ENCODE measurements around the gene ERVFRD-1.
"Not testable (repeated sequence)": the region's sequence is repeated elsewhere in the genome, so short reads cannot be mapped to it uniquely, and the experiment has no call there.

ERVFRD-1 gene

GRCh38 chr6:11092668-11093375 lies 18.7 kb downstream of the ERVFRD-1 start:
- DNase-seq (ENCODE audit: low read depth) = peak; percentile 56
- TF ChIP-seq CTCF (conservative IDR thresholded peaks at IDR 0.05; ENCODE audit: low read depth, low read length) = no peak
- peak overlapping the region; percentile 100 for H3K4me3 ChIP-seq (ENCODE audit: low read depth, low read length)

DNA sequence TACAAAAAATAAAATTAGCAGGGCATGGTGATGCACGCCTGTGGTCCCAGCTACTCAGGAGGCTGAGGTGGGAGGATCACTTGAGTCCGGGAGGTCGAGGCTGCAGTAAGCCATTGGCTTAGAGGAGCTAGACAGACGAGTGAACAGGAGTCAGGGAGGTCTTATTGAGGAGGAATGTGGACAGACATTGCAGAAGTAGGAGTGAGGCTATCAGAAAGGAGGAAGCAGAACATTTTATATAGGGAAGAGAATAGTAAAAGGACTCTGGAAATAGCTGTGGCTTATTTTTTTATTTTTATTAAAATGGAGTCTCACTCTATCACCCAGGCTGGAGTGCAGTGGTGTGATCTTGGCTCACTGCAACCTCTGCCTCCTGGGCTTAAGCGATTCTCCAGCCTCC lies 20.4 kb downstream of the ERVFRD-1 start:
- not testable (repeated sequence) for DNase-seq (ENCODE audit: low read depth); H3K4me3 ChIP-seq (ENCODE audit: low read depth, low read length)

DNA sequence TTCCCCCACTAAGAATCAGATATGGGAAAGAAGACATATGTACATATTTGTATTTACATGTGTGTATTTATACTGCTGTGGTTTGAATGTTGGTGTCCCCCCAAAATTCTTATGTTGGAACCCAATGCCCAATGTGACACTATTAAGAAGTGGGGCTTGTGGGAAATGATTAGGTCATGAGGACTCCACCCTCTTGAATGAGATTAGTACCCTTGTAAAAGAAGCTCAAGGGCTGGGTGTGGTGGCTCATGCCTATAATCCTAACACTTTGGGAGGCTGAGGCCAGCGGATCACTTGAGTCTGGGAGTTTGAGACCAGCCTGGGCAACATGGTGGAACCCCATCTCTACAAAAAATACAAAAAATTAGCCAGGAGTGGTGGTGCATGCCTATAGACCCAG lies 21.8 kb downstream of the ERVFRD-1 start:
- no peak for DNase-seq (ENCODE audit: low read depth)
- H3K4me3 ChIP-seq (ENCODE audit: low read depth, low read length) = no peak overlapping the region
- no peak for TF ChIP-seq CTCF (conservative IDR thresholded peaks at IDR 0.05; ENCODE audit: low read depth, low read length)

GRCh38 chr6:11087141-11087812 lies 24.2 kb downstream of the ERVFRD-1 start:
- not testable (repeated sequence) for DNase-seq (ENCODE audit: low read depth); H3K4me3 ChIP-seq (ENCODE audit: low read depth, low read length)

DNA sequence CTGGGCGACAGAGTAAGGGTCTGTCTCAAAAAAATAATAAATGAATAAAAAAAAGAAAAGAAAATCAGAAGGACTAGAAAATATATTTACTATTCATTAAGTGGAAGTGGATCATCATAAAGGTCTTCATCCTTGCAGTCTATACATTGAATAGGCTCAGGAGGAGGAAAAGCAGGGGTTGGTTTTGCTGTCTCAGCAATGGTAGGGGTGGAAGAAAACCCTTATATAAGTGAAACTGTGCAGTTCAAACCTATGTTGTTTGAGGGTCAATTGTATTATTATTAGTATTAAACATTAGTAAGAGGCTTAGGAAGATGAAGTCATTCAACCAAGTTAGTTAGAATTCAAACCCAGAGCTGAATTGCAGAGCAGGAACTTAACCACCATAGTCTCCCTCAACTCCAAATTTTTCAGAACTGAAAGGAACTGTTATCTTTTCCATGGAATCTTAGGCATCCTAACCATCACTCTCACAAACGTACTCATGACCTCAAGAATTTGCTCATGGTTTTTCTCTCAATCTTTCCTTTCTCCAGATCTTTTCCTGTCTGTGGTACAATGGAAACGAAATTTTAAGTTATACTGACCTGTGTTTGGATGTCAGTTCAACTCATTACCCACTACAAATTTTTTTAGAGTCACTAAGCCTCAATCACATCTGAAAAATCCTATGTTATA lies 25.6 kb downstream of the ERVFRD-1 start:
- no peak overlapping the region for H3K4me3 ChIP-seq (ENCODE audit: low read depth, low read length)
- TF ChIP-seq CTCF (conservative IDR thresholded peaks at IDR 0.05; ENCODE audit: low read depth, low read length) = no peak
- DNase-seq (ENCODE audit: low read depth) = peak; percentile 75

- TF ChIP-seq CTCF (conservative IDR thresholded peaks at IDR 0.05; ENCODE audit: low read depth, low read length) = no peak
- H3K4me3 ChIP-seq (ENCODE audit: low read depth, low read length) = no peak overlapping the region
- DNase-seq (ENCODE audit: low read depth) = no peak
These were observed 27.6 kb downstream of the ERVFRD-1 start for GRCh38 chr6:11083956-11084355.

GRCh38 chr6:11083491-11083890 lies 28.0 kb downstream of the ERVFRD-1 start:
- H3K4me3 ChIP-seq (ENCODE audit: low read depth, low read length) = no peak overlapping the region
- TF ChIP-seq CTCF (conservative IDR thresholded peaks at IDR 0.05; ENCODE audit: low read depth, low read length) = no peak
- DNase-seq (ENCODE audit: low read depth) = peak; percentile 38

GRCh38 chr6:11080296-11080695 lies 31.2 kb downstream of the ERVFRD-1 start:
- no peak for TF ChIP-seq CTCF (conservative IDR thresholded peaks at IDR 0.05; ENCODE audit: low read depth, low read length)
- H3K4me3 ChIP-seq (ENCODE audit: low read depth, low read length) = no peak overlapping the region

More at GRCh38 chr6:11080296-11080695, 31.2 kb downstream of the ERVFRD-1 start:
- no peak for DNase-seq (ENCODE audit: low read depth)

All from choroid plexus epithelial cell (primary cell).